SW 1271 (cell line): Measurements from ENCODE around the gene ZKSCAN3.
"Not testable (repeated sequence)": the region's sequence is repeated elsewhere in the genome, so short reads cannot be mapped to it uniquely, and the experiment has no call there.

Source experiments
- DNase-seq, 2 experiments: peaks; one replicate each; lab custom pipeline; 2025; lab: John Stamatoyannopoulos, UW

Gene ZKSCAN3

GRCh38 chr6:28343898-28344677, 5.7 kb upstream of the ZKSCAN3 start:
- DNase-seq: no peak

GRCh38 chr6:28345201-28345600, 4.5 kb upstream of the ZKSCAN3 start:
- DNase-seq: no peak

GRCh38 chr6:28347119-28347518, 2.6 kb upstream of the ZKSCAN3 start:
- no peak for DNase-seq

GRCh38 chr6:28349344-28349891, 329 bp upstream of the ZKSCAN3 start:
- no peak for DNase-seq

GRCh38 chr6:28351087-28351486, 1.3 kb downstream of the ZKSCAN3 start:
- DNase-seq: no peak

GRCh38 chr6:28351493-28351925, 1.8 kb downstream of the ZKSCAN3 start:
- DNase-seq: no peak

- DNase-seq: no peak
These were observed 3.6 kb downstream of the ZKSCAN3 start for GRCh38 chr6:28353356-28353755.

- DNase-seq: no peak
These were observed 4.4 kb downstream of the ZKSCAN3 start for GRCh38 chr6:28353981-28354676.

- no peak for DNase-seq
These were observed 5.2 kb downstream of the ZKSCAN3 start for GRCh38 chr6:28354688-28355554.

- peak; percentile 38 to 88 for DNase-seq
These were observed 6.3 kb downstream of the ZKSCAN3 start for GRCh38 chr6:28355743-28356665.

GRCh38 chr6:28356666-28357020, 6.9 kb downstream of the ZKSCAN3 start:
- no peak for DNase-seq

- DNase-seq: no peak
These were observed 7.3 kb downstream of the ZKSCAN3 start for GRCh38 chr6:28357036-28357435.

GRCh38 chr6:28359562-28359961, 9.8 kb downstream of the ZKSCAN3 start:
- DNase-seq: not testable (repeated sequence)

GRCh38 chr6:28360961-28361360, 11.2 kb downstream of the ZKSCAN3 start:
- no peak for DNase-seq

GRCh38 chr6:28365590-28365989, 15.8 kb downstream of the ZKSCAN3 start:
- DNase-seq: not testable (repeated sequence)

GRCh38 chr6:28368522-28368921, 18.8 kb downstream of the ZKSCAN3 start:
- no peak for DNase-seq

GRCh38 chr6:28369463-28369862, 19.7 kb downstream of the ZKSCAN3 start:
- DNase-seq: no peak

- DNase-seq: no peak
These were observed 20.7 kb downstream of the ZKSCAN3 start for GRCh38 chr6:28370440-28370839.

GRCh38 chr6:28371280-28371679, 21.5 kb downstream of the ZKSCAN3 start:
- DNase-seq: no peak

- DNase-seq: no peak
These were observed 22.1 kb downstream of the ZKSCAN3 start for GRCh38 chr6:28371706-28372451.
